ENCODE measurements around the gene PRPF6.
"Not testable (repeated sequence)": the region's sequence is repeated elsewhere in the genome, so short reads cannot be mapped to it uniquely, and the experiment has no call there.

Gene PRPF6

DNA sequence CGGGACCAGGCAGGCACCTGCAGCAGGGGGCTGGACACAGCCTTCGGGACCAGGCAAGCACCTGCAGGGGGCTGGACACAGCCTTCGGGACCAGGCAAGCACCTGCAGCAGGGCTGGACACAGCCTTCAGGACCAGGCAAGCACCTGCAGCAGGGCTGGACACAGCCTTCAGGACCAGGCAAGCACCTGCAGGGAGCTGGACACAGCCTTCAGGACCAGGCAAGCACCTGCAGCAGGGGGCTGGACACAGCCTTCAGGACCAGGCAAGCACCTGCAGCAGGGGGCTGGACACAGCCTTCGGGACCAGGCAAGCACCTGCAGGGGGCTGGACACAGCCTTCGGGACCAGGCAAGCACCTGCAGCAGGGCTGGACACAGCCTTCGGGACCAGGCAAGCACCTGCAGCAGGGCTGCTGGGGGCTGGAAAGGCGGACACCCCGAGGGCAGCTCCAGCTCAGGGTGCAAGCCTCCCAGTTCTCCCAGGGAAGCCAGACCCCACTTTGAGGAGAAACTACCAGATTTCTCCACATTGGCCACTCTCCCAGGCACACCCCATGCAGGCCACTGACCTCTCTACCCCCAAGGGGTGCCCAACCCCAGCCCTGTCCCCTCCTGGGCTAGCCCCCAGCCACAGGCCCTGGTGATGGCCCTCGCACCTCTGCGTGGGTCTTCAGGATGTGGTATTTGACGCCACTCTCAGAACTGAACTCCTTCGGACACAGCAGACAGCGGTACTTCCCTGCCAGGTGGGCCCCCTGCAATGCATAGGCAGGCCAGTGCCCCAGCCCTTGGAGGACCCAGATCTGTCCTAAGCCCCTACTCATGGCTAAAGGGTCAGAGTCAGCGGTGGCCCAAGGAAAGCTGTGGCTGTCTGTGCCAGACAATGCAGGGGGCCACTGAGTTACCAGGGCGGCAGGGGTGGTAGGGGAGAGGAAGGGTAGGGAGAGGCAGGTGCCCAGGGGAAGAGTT, 20.0 kb upstream of the PRPF6 start:
- not testable (repeated sequence) for DNase-seq

DNA sequence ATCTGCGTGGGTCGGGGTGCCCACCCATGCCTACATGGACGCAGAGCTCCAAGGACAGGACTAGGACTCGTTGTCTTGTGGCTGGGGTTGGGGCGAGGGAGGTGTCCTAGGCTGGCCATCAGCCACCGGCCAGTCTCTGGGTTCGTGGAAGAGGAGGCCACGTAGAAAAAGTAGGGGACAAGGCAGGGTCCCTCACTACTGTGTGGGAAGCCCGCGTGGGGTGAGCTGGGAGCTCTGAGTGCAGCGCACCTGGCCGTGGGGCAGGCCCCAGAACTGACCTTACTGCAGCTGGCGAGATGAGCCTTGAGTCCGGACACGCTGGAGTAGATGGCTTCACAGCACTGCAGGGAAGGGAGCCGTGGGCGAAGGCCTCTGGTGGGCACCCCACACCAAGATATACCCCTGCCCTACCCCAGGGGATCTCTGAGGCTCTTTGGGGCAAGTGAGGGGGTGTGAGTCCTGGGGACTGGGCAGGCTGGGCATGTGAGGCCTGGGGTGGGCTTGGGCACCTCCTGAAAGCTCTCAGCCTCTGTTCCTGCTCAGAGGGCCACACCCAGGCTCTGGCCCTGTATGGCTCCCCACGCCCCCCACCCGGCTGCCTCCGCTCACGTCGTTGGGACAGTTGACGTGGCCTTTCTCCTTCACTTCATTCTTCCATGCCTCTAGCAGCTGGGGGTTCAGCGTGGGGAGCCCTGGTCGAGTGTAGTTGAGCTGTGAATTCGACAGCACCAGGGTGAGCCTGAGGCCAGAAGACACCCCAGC, 19.1 kb upstream of the PRPF6 start:
- no peak for DNase-seq

DNA sequence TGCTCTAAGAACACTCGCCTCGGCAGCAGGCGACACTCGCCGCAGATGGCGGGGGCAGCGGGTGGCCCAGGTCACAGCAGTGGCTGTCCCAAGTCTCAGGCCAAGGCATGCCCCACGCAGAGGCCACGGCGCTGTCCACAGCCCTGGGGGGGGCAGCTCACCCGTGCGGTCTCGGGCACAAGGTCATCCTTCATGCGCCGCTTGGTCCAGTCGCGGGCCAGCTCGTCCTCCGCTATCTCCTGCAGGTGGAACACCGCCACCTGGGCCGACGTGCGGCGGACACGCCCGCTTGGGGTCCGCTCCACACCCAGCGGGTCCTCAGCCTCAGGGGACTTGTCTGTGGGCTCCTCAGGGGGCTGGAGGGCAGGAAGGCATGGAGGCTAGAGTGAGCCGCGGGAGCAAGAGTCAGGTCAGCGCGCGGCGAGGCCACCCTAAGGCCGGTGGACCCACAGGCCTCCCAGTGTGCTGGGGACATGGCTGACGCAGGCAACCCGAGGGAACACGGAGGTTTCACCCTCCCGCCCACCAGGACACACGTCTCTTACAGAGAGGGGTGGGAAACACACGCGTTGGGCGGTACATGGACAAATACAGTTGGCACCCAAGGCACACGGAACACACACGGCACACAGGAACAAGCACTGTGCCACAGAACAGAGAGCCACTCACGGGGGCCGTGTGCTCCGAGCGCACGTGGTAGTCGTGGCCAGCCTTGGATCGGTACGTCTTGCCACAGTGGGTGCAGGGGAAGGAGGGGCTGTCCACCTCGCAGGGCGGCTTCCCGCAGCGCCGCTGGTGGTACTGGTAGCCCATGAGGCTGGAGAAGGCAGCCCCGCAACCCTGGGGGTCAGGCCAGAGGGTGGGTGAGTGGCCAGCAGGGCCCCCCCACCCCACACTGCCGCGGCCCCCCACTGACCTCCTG, 18.2 kb upstream of the PRPF6 start:
- no peak for DNase-seq

DNA sequence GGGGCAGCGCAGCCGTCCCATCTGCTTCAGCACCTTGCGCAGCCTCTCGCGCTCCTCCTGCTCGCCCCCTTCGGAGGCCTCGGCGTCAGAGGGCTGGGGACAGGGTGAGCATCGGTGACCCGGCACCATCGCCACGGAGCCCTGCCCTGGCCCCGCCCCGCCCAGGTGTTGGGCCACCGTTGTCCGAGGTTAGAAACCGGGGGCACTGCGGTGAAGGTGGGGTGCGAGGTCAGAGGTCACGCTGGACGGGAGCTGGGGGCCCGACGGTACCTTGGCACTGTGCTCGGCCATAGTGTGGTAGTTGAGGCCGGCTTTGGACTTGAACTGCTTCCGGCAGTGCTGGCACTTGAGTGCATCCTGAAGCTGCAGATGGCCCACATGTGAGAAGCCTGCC, 17.6 kb upstream of the PRPF6 start:
- DNase-seq: no peak

GRCh38 chr20:63963784-63964301, 17.1 kb upstream of the PRPF6 start:
- DNase-seq: no peak

DNA sequence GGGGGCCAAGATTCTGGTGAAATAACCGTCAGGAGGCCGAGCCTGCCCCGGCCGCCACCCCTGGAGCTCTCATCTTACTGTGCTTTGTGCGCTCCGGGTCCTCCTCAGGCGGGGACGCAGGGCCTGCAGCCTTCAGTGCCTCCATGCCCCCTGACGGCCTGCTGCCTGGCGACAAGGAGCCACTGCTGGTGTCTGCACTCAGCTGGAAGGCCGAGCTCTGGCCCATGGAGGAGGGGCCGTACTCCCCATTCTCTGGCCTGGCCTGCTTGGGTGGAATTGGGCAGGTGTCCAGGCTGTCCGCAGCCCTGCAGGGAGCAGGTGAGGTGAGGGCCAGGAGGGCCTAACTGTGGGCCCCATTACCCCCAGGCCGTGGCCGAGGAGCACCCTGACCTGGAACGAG, 16.5 kb upstream of the PRPF6 start:
- DNase-seq: no peak

DNA sequence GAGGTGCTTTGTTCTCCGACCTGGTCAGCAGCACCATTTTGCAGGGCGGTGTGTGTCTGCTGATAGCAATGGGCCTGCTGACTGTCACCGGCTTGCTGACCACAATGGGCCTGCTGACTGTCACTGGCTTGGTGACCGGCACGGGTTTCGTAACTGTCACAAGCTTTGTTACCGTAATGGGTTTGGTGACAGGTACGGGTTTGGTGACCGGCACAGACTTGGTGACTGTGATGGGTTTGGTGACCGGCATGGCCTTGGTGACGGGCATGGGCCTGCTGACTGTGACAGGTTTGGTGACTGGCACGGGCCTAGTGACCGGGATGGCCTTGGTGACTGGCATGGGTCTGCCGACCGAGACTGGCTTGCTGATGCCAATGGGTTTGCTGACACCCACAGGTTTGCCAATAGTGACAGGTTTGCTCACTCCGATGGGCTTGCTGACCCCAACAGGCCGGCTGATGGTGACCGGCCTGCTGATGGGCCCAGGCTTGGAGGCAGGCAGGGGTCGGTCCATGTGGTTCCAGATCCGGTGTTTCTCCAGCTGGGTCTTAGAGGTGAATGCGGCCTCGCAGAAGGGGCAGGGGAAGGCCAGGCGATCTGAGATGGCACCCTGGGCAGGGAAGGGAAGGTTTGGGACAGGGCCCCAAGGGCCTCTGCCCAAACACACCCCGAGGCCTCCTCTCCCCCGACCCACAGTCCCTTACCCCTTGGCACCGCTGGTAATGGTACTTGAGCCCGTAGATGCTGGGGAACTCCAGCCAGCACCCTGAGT, 14.6 kb upstream of the PRPF6 start:
- no peak for DNase-seq

GRCh38 chr20:63966944-63967322, 14.0 kb upstream of the PRPF6 start:
- DNase-seq: no peak

GRCh38 chr20:63967330-63968135, 13.4 kb upstream of the PRPF6 start:
- DNase-seq: no peak

DNA sequence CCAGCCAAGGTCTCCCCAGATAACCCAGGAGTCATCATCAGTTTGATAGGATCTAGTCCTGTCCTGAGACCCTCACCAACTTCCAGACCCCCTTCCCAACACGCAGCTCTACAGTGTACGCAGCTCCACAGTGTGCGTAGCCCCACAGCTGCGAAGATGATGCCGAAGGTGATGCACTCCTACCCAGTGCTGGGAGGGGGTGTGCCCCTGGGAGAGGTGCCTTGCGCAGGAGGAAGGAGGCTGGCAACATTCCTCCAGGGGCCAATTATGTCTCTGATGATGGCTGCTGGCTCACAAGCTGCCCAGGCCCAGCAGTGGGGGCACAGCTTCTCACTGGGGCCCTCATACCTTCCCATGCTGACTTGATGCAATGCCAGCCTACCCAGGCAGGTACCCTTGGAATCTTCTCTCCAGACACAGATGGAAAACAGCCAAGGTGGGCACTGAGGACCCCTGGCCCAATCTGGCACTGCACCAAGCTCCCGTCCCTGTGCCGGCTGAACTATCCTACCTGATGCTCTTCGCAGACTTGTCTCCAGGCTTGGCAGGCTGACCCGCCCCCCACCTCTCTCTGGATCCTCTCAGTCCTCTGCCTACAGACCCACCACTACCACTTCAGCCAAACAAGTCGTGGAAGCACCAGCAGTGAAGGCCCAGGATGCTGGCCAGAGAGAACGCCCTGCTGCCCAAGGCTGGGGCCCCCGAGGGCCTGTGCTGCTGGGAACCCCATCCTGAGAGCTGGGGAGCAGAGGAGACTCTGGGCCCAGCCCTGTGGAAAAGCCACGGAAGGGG, 12.6 kb upstream of the PRPF6 start:
- no peak for DNase-seq

- no peak for DNase-seq
These were observed 11.8 kb upstream of the PRPF6 start for GRCh38 chr20:63968928-63969760.

- DNase-seq: peak; percentile 65
These were observed 10.9 kb upstream of the PRPF6 start, which contains the start of gene ZNF512B for GRCh38 chr20:63969838-63970713. ZNF512B (minus strand) TSS chr20:63969930; CDS start chr20:63967950, 1,980 bp downstream.

- DNase-seq: no peak
These were observed 10.1 kb upstream of the PRPF6 start for GRCh38 chr20:63970714-63971431.

DNA sequence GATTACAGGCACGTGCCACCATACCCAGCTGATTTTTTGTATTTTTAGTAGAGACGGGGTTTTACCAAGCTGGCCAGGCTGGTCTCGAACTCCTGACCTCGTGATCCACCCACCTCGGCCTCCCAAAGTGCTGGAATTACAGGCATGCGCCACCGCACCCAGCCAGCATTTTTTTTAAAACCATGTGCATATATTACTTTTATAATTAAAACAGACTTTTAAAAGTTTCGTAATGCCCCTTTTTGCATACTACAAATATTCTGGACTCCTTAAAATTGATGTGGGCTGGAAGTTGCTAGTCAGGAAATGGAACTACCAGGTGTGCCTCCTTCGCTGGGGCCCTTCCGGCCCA, 9.0 kb upstream of the PRPF6 start:
- DNase-seq: not testable (repeated sequence)

- no peak for DNase-seq
These were observed 8.4 kb upstream of the PRPF6 start for GRCh38 chr20:63972312-63973159.

GRCh38 chr20:63973160-63973479, 7.8 kb upstream of the PRPF6 start:
- DNase-seq: no peak
